K562 (cell line): ENCODE measurements around the gene PIK3R1.

Experiments
- CHD4 ChIP-seq: fragments of 200-600 bp; sonication (generic); IDR thresholded peaks from 3 replicates; pipeline ENCODE4 v1.6.1; 2012; ENCODE audit warnings: low read depth, mild to moderate bottlenecking, mixed read lengths, low read length, inconsistent platforms; ENCODE audit not compliant: insufficient read depth, insufficient replicate concordance, poor library complexity, severe bottlenecking
- EP300 ChIP-seq: IDR thresholded peaks from 2 replicates; pipeline ENCODE4 v1.6.1; 2012; ENCODE audit warnings: low read length, improper control_type of control experiment

- TF ChIP-seq CHD4, result no peak
- TF ChIP-seq EP300, result no peak
Observed at GRCh38 chr5:68270399-68270975, 54.9 kb downstream of the PIK3R1 start.
